ACHN (cell line): ENCODE measurements around the gene BCLAF3.

Experiments used
- DNase-seq: peaks from one replicate; pipeline ENCODE4 v3.0.0-alpha.2; 2015
- in situ Hi-C: cut with HindIII; loops from 2 replicates; pipeline ENCODE4 v1.10.0; 2017; ENCODE audit warnings: low sequenced_read_pairs, low pct_ligation_motif_present, low pct_unique_long_range_greater_than_20kb

The BCLAF3 gene

DNA sequence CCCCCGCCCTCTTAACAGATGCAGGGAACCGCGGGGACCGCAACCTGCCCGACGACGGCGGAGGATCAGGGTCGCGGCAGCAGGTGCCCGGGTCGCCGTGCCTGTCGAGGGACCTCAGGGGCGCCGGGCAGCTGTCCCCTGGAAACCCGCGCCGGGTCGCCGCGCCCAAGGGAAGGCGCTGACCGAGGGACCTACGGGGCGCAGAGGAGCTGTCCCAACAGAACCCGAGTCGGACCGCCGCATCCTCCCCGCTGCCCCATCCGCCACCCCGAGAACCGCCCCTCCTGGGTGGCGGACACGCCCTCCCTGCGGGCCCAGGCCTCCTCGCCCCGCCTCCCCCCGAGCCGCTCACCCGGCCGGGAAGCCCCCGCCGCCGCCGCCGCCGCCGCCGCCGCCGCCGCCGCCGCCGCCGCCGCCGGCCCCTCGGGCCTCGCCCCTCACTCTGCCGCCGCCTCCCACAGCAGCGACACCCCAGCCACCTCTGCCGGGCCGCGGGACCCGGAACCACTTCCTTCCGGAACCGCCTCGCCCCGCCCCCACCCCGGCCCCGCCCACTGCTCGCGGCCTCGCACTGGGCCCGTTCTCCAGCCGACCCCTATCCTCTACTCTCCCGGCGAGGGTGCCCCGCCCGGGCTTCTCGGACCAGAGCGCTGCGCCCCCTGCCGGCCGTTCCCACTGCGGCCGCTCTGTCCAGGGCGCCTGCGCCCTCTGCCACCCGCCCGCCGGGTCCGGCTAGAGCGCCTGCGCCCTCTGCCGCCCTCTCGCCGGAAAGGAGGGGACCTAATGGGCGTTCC lies at the start of gene BCLAF3:
Gene BCLAF3, minus strand, starts transcription at position 506 of the 794 bp plus-strand sequence. CDS start 20,797 bp downstream, outside the sequence.
- peak; percentile 82 for DNase-seq
- in situ Hi-C loops = no loop called here

DNA sequence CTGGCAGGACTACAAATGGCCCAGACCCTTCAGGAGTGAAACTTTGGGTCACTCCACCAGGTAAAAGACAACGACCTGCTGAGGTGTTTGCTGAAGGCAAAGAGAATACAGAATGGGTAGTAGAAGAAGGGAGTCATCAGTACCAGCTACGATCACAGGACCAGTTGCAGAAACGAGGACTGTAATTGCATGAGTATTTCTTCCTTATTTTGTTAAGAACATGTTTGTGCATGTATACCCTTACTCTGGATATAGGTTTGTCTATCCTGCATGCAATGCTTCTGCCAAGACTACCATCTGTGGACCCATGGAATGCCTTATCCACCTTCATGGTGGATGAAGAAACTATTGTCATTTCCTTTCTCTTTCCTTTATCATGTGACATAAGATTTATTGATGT lies 48.1 kb upstream of the BCLAF3 start:
- DNase-seq = no peak
- in situ Hi-C loops = no loop called here

DNA sequence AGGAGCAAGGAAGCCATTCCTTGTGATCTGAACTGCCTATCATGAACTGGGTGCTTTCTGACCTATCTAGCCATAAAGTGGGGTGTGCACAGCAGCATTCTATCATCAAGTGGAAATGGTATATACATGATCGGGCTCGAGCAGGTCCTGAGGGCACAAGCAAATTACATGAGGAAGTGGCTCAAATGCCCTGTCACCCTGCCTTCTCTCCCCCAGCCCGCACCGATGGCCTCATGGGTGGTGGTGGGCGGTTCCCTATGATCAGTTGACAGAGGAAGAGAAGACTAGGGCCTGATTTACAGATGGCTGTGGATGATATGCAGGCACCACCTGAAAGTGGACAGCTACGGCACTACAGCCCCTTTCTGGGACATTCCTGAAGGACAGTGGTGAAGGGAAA lies 46.3 kb upstream of the BCLAF3 start:
- no peak for DNase-seq
- in situ Hi-C loops = no loop called here

DNA sequence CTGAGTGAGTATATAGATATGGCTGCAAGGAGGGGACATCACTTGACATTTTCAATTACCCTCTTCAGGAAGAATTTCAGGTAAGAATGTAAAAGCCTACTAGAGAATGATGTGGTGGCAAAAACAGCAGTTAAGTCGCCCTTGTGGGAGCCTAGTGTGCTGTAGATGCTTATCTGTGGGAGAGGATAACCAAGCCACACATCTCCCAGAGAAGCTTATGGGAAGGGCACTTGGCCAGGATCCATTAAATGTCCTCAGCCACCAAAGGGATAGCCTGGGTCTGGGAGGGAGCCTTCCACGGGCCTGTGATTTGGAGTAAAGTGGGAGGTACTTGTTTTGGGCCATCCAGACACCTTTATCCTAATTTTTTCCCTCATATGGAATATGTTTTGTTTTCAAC lies 41.3 kb upstream of the BCLAF3 start:
- in situ Hi-C loops = no loop called here
- DNase-seq = no peak

DNA sequence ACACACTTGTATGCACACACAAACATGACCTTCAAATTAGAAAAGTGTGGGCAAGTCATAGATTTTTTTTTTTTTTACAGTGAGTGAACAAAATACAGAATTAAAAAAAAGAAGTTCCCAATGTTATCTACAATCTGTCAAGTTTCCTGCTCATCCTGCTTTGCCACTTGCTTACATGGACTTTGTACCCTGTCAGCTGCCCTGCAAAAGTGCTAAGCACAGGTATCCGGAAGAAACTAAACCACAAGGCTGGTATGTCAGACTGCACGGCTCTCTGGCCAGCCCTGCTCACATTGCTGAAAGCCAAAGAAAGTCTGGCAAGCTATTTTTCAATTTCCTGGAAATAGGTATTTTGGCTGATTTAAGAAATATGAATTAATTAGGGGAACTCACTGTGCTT lies 38.9 kb upstream of the BCLAF3 start:
- in situ Hi-C loops = no loop called here
- DNase-seq = peak; percentile 7

DNA sequence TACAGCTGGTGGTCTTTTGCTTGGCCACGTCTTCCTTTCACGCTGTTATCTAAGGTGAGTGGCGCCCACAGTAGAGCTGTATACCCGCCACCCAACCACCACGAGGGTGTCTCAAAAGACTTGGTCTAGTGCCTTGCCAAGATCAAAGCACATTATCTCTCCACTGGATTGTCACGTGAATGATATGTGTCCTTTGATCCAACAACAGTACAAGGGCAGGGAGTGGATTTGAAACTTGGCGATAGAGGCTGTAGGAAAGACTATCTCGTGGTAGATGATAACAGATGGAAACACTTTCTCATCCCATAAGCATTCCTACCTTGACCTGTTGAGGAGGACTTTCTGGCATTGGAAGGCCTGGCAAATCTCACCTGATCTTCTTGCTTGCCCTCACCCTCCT lies 37.7 kb upstream of the BCLAF3 start:
- in situ Hi-C loops = no loop called here
- DNase-seq = no peak

DNA sequence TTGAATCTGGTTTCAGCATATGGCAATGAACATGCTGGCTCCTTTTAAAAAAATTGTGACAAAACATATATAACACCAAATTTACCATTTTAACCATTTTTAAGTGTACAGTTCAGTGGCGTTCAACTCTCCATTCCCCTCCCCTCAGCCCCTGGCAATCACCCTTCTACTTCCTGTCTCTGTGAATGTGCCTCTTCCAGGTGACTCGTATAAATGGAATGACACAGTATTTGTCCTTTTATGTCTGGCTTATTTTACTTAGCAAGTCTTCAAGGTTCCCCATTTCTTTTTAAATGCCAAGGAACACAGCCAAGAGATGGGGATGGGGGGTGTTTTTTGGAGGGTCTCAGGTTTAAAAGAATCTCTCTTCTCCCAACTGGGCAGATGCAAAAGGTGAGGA lies 35.4 kb upstream of the BCLAF3 start:
- in situ Hi-C loops = no loop called here
- DNase-seq = peak; percentile 62

DNA sequence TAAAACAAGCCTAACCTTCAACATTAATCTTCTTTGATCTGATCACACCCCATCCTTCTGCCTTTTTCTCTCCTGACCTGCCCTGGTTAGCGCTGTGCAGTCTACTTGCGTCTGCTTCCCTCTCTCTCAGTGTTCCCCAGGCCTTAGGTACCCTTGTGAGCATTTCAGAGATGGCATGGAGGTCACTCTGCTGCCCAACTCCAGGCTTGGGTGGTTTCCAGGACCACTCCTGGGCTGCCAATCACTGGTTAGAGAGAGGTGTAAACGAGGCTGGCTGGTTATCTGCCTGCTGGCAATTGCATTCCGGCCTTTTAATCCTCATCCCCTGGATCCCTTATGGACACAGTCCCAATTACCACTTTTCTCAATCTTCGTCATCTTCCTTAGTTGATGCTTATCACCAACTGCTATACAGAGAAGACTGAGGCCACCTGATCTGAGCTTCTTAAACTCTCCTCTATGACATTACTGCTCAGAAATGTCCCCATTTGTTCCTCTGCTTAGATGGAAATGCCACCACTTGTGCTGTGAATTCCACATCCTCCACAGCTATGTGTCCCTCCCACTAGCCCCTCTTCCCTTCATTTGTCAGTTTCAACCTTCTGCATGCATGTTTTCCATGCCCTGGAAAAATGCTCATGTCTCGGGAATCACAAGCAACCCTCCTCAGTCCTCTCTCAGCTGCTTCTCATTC lies 29.0 kb upstream of the BCLAF3 start:
- in situ Hi-C loops = no loop called here
- no peak for DNase-seq

DNA sequence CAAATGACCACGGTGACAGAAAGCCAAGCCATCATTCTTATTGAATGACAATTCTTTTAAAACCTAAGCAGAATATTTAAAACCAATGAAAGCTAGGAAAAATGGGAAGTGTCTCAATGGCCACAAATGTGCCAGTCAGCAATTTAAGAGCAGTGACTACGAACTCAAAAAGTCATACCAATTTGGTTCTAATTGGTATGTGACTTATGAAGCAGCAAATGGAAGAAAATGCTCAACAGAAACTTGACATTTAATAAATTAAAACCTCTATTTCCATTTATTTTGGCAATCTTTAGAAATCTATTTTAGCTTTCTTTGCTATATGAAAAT lies 25.7 kb upstream of the BCLAF3 start:
- in situ Hi-C loops = no loop called here
- no peak for DNase-seq

DNA sequence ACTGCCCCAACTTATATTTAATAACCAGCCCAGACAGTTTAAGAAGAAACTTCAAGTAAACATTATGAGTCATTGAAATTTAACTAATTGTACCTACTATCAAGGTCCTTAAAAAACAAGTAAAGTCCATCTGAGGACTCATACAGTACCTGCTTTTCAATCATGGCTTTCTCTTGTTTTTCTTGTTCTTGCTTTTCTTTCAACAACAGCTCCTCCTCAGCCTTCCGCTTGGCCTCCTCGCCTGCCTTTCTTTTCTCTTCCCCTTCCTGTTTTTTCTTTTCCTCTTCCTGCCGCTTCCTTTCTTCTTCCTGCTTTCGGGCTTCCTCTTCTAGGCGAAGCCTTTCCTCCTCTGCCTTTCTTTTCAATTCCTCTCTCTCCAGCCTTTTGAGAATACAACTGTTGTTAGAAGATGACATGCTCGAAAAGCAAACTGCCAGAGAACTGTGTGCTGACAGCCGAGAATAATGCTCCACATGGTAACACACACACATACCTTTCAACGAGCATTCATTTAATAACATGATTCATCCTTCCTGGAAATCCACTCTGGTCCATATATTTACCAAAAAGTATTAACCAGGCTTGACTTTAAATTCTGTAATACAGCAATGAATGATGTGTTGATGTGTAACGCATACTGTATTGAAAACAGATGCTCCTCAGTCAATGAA lies 25.2 kb upstream of the BCLAF3 start:
- no peak for DNase-seq
- in situ Hi-C loops = no loop called here

DNA sequence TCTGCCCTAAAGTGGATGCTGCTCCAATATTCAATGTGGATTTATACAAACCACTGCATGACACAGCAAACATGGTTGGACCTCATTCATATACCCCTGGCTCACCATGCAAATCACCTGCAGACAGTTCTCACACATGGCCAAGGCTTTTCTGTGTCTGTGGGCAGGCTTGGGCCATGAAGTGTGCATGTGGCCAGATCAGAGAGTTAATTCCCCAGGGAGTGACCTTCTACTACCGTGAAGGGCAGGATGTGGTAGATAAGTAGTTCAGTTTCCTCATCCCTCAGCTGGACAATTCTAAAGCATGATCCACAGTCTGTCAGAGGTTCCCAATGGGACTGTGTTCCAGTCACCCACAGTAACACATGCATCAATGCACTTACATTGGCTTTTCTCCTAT lies 24.6 kb upstream of the BCLAF3 start:
- DNase-seq = no peak
- in situ Hi-C loops = no loop called here

DNA sequence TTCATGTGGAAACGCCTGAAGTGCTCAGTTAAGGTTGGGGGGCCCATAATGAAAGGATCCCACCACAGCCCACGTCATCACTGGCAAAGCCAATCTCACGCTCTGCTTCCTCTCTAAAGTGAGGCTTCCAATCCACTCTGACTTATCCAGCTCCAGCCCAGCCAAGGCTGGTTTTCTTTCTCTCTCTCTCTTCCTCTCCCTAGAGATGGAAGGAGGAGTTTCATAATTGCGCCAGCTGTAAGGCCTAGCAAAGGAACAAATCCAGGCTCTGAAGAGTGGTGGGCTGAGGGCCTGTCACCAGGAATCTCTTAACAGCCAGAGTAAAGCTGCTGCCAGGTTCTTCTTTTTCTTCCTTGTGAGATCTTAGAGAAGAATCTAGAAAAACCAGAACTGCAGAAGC lies 20.7 kb upstream of the BCLAF3 start:
- in situ Hi-C loops = no loop called here
- DNase-seq = no peak

DNA sequence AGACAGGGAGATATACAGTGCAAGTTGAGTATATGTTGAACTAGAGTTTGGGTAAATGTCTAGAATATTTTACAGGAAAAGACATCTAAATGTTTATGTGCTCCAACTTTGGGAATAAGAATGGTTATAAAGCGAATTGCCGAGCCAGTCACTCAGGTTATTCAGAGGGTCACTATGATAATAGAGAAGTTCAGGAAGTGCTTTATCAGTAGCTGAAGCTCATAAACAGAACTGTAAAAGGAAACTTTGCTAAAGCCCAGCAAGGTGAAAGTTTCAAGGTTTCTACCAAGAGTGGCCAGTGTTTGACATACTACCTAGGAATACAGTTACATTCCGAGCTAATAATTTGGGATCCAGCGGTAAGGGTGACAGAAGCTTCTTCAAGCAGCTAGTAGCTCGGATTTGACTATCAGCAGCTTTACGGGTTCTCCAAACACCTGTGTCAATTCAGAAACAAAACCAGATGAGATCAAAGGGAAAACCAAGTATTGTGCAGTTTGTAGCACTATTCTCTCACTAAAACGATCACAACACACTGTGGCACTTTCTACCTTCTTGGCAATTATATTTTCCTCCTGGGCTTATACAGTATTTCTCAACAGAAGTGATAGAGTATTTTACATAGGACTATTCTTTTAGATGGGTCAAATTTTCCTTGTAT lies 17.2 kb upstream of the BCLAF3 start:
- in situ Hi-C loops = no loop called here

DNA sequence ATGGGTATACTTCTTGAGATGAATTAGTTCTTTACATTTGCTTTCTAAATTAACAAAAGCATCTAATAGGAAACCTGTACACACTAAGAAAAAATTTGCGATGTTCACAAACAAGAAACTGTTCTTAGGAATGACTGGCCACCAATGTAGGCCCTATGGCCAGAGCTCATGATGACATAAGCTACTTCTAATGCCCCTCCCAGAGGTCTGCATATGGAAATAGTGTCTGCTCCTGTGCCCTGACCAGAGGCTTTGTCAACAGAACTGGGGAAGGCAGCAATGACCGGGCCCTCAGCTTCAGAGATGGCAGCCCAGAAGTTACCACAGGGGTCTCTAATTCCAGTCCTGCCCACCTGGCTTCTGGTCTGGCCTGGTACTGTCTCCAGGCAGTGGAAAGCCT lies 15.0 kb upstream of the BCLAF3 start:
- in situ Hi-C loops = no loop called here
- no peak for DNase-seq

More for the DNA sequence above, 17.2 kb upstream of the BCLAF3 start:
- DNase-seq = no peak

DNA sequence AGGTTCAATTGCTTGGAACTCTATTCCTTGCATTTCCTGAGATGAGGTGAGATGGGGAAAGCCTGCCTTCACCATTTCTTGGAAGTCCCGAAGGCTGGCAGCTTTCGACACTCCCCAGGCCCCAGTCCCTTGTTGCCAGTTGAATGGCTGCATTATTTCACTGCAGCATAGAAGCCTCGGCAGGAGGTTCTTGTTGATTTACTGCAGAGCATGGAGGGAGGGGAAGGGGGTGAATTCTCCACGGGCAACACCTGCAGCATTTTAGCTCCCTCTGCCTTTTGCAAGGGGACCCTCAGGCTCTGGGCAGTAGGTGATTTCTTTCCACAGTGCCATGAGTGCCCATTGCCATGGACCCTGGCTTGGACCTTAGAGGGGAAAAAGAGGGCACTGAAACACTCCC lies 10.7 kb upstream of the BCLAF3 start:
- in situ Hi-C loops = no loop called here
- DNase-seq = no peak

DNA sequence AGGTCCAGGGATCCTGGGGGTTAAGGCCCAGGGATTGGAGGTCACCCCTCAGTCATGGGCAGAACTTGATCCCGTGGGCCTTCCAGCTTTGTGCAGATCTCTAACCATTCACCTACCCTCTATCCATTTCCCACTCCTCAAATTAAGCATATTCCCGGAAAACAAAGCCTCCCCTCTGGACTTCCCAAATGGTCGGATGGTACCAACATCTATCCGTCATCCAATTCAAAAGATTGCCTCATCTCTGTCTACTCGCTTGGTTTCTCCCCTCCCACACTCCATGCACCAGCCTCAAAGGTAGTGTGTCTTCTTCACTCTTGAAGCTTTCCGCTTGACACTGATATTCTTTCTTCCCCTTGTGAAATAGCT lies 473 bp upstream of the BCLAF3 start:
- no peak for DNase-seq
- in situ Hi-C loops = no loop called here

DNA sequence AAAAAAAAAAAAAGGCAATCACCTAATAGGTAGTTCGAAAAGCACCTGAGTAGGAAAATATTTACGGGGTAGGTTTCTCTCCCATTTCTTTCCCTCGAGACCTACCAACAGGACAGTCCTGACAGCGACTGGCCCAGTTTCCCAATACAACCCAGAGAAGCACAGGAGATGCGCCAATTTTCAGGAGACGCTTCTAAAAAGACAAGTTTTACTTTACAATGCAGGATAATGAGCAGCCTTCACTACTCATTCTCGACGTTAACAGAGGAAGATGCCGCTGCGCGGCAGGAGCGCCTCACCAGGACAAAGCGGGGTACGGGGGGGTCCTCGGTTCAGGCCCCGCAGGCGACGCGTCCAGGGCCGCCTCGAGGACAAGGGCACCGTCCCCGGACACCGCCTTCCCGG lies 708 bp downstream of the BCLAF3 start:
- in situ Hi-C loops = no loop called here
- peak; percentile 0 for DNase-seq

DNA sequence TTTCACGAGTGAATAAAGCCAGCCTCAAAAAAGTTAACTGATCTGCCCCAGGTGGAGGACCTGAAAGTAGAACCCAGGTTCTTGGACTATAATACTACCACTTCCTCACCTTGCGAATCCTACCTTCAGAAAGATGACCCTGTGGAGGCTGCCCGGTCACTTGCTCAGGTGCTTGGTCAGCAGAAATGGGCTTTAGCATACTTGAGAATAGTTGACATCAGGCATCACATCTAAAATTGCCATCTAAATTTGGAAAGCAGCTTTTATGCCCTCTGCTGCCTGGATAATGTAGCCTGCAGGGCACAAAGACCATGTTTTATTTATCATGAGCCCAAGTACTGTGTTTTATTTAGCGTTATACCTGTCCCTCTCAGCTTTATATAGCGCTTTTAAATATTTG lies 3.0 kb downstream of the BCLAF3 start:
- DNase-seq = no peak

DNA sequence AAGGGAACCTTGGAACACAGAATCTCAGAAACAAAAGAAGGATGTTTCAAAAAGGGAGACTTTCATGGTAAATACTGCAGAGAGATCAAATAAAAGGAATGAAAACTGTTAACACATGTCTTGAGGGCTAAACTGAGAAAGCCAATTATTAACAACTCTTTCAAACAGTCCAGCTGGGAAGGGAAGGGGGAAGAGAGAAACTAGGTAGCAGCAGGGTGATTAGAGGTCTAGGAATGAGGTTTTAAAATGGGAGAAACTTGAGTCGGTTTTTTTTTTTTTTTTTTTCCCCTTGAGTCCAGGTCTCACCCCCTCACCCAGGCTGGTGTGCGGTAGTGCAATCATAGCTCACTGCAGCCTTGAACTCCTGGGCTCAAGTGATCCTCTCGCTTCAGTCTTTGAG lies 4.3 kb downstream of the BCLAF3 start:
- in situ Hi-C loops = no loop called here
- no peak for DNase-seq

More for the DNA sequence above, 3.0 kb downstream of the BCLAF3 start:
- in situ Hi-C loops = no loop called here
